HUES64 (cell line): Measurements from ENCODE around the gene DYNC1I1. TPM values are rescaled to one million over a fixed set of nuclear protein-coding genes. Genes with fewer than 3 reads are reported as not detected.

Experiments used
- H3K27ac ChIP-seq: 2 replicates; pipeline ENCODE4 v1.7.0; 2013; ENCODE audit warnings: low read depth, low read length, inconsistent platforms
- H3K27me3 ChIP-seq: 2 replicates; pipeline ENCODE4 v1.6.1; 2013; ENCODE audit warnings: mild to moderate bottlenecking, low read length; ENCODE audit not compliant: insufficient read depth
- H3K36me3 ChIP-seq: 2 replicates; pipeline ENCODE4 v1.6.1; 2013; ENCODE audit warnings: mild to moderate bottlenecking, low read length; ENCODE audit not compliant: insufficient read depth
- H3K4me1 ChIP-seq: 2 replicates; pipeline ENCODE4 v1.6.1; 2013; ENCODE audit warnings: mild to moderate bottlenecking, low read length, moderate library complexity; ENCODE audit not compliant: insufficient read depth
- H3K4me3 ChIP-seq: 2 replicates; pipeline ENCODE4 v1.5.1; 2013; ENCODE audit warnings: mild to moderate bottlenecking, low read length, moderate library complexity
- H3K9ac ChIP-seq: 2 replicates; pipeline ENCODE4 v1.6.1; 2013; ENCODE audit warnings: mild to moderate bottlenecking, low read depth, low read length
- H3K9me3 ChIP-seq: 2 replicates; pipeline ENCODE4 v1.6.1; 2013; ENCODE audit warnings: low read depth, low read length; ENCODE audit not compliant: insufficient read depth
- WGBS: fragments of 150-250, 120-280 bp; methylation state at CpG from one replicate; pipeline ENCODE4 v1.1.7; 2013; ENCODE audit warnings: missing lambda C conversion rate; 5-methylcytosine and 5-hydroxymethylcytosine counted together
- polyA plus RNA-seq, 2 experiments: library from polyadenylated mRNA; stranded (reverse); fragments of 50-300 nt; gene quantifications; one replicate each; pipeline ENCODE4 v1.2.3, GENCODE V29; 2013

The DYNC1I1 gene
- 0.90 TPM for polyA plus RNA-seq (2013, experiment 1 of 2)
- 2.0 TPM for polyA plus RNA-seq (2013, experiment 2 of 2)

- Histone ChIP-seq H3K4me3 (peak within 1 kb of the TSS; percentile 59), H3K9me3 (no peaks in the 10 kb centered on the region), H3K9ac (no peak within 1 kb of the TSS), H3K36me3 (no peaks in the 10 kb centered on the region), H3K4me1 (peaks cover 15% of the 10 kb centered on the region), H3K27ac (no peak within 1 kb of the TSS), H3K27me3 (peaks cover 44% of the 10 kb centered on the region)
- WGBS, result 1% methylated on average over 49 of the region's 49 CpGs
These were observed at the start of gene DYNC1I1 for GRCh38 chr7:95772298-95772770. DYNC1I1 (plus strand) TSS chr7:95772554; CDS start chr7:95804730, 32,176 bp downstream.

GRCh38 chr7:95723583-95724180 is 48.7 kb upstream of the DYNC1I1 start:
- Histone ChIP-seq H3K9me3 (no peaks in the 10 kb centered on the region), H3K4me1 (no peaks in the 10 kb centered on the region)
- 0% methylated on average over 1 of the region's 2 CpGs for WGBS

GRCh38 chr7:95725205-95725604 is 47.1 kb upstream of the DYNC1I1 start:
- no peaks in the 10 kb centered on the region for H3K27me3 ChIP-seq
- H3K9ac ChIP-seq, result no peak overlapping the region
- H3K4me3 ChIP-seq, result no peak overlapping the region
- no peaks in the 10 kb centered on the region for H3K36me3 ChIP-seq
- no peak overlapping the region for H3K27ac ChIP-seq
- WGBS, result 84% methylated on average over 1 of the region's 1 CpG
- H3K9me3 ChIP-seq, result no peaks in the 10 kb centered on the region
- H3K4me1 ChIP-seq, result no peaks in the 10 kb centered on the region

More at GRCh38 chr7:95723583-95724180, 48.7 kb upstream of the DYNC1I1 start:
- Histone ChIP-seq H3K36me3 (no peaks in the 10 kb centered on the region), H3K27me3 (no peaks in the 10 kb centered on the region), H3K9ac (no peak overlapping the region), H3K27ac (no peak overlapping the region), H3K4me3 (no peak overlapping the region)

DNA sequence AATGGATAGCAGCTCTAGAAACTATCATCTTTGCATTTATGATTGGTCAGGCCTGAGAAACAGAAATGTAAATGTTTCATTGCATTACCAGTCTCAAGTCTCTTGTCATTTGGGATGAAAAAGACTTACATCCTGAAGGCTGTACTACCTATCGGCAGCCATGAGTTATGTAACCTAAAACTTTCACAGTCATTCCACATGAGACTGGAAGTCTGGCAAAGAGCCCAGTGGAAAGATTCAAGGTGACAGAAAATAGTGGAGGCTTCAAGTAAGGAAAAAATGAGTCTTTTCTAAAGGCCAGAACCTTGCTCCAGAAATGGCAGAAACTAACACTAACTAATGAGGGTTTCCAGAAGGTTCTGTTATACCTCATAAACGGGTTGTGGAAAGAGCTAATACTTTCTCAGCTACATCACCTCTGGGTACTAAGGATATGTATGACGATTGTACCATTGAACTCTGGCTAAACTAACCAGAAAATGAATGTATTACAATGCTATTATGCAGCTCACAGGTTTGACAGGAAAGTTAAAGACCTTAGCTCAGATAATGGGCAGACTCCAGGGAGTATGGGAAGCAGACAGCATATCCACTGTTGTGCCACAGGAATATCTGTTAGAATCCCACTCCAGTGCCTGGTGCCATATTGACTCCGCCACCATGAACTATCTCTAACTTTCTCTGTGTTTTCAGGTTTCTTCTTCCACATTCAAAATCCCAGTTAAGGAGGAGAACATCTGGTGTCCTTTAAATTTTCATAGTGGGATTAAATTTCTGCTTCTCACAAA is 41.7 kb upstream of the DYNC1I1 start:
- no peak overlapping the region for H3K27ac ChIP-seq
- no peak overlapping the region for H3K9ac ChIP-seq
- no peaks in the 10 kb centered on the region for H3K9me3 ChIP-seq
- H3K4me1 ChIP-seq, result no peaks in the 10 kb centered on the region
- H3K36me3 ChIP-seq, result no peaks in the 10 kb centered on the region
- no peaks in the 10 kb centered on the region for H3K27me3 ChIP-seq
- WGBS, result 95% methylated on average over 3 of the region's 4 CpGs
- no peak overlapping the region for H3K4me3 ChIP-seq

- no peaks in the 10 kb centered on the region for H3K9me3 ChIP-seq
- no peak overlapping the region for H3K27ac ChIP-seq
- 83% methylated on average over 3 of the region's 3 CpGs for WGBS
- no peaks in the 10 kb centered on the region for H3K4me1 ChIP-seq
- no peak overlapping the region for H3K9ac ChIP-seq
- H3K36me3 ChIP-seq, result no peaks in the 10 kb centered on the region
- no peak overlapping the region for H3K4me3 ChIP-seq
- no peaks in the 10 kb centered on the region for H3K27me3 ChIP-seq
These were observed 35.7 kb upstream of the DYNC1I1 start for GRCh38 chr7:95736635-95737034.

GRCh38 chr7:95737828-95738505 is 34.4 kb upstream of the DYNC1I1 start:
- Histone ChIP-seq H3K4me1 (no peaks in the 10 kb centered on the region), H3K9me3 (no peaks in the 10 kb centered on the region), H3K27me3 (no peaks in the 10 kb centered on the region), H3K4me3 (no peak overlapping the region), H3K27ac (no peak overlapping the region), H3K9ac (no peak overlapping the region), H3K36me3 (no peaks in the 10 kb centered on the region)
- WGBS, result 90% methylated on average over 3 of the region's 3 CpGs

GRCh38 chr7:95749044-95749443 is 23.3 kb upstream of the DYNC1I1 start:
- Histone ChIP-seq H3K27me3 (no peaks in the 10 kb centered on the region; the same call in 1 of the 2 replicates), H3K4me3 (no peak overlapping the region), H3K9me3 (no peaks in the 10 kb centered on the region), H3K9ac (no peak overlapping the region), H3K27ac (no peak overlapping the region), H3K36me3 (no peaks in the 10 kb centered on the region), H3K4me1 (no peaks in the 10 kb centered on the region)
- no CpG with 5 or more reads among the region's 3 CpGs for WGBS

DNA sequence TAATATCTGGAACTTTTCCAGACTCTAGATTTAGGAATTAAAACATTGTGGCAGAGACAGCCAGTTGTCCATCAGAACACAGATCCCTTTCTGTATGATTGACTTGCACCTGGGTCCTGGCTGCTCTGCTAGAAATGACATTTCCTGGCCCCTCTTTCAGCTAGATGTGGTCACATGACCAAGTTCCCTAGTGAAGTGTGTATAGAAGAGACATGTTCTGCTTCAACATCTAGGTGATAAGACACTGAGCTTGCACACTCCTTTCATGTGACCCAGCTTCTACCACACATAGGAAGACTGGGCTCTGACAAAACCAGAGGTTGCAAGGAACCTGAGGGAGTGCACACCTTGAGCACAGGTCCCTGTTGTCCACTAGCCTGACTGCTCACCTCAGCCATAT is 22.8 kb upstream of the DYNC1I1 start:
- H3K4me1 ChIP-seq, result no peaks in the 10 kb centered on the region
- H3K27me3 ChIP-seq, result no peaks in the 10 kb centered on the region; the same call in 1 of the 2 replicates
- no peak overlapping the region for H3K27ac ChIP-seq
- H3K36me3 ChIP-seq, result no peaks in the 10 kb centered on the region
- no peak overlapping the region for H3K9ac ChIP-seq
- no peaks in the 10 kb centered on the region for H3K9me3 ChIP-seq
- no peak overlapping the region for H3K4me3 ChIP-seq

GRCh38 chr7:95753440-95753839 is 18.9 kb upstream of the DYNC1I1 start:
- H3K4me3 ChIP-seq, result no peak overlapping the region
- H3K27ac ChIP-seq, result no peak overlapping the region
- H3K27me3 ChIP-seq, result no peaks in the 10 kb centered on the region
- H3K36me3 ChIP-seq, result no peaks in the 10 kb centered on the region
- H3K9ac ChIP-seq, result no peak overlapping the region
- no peaks in the 10 kb centered on the region for H3K9me3 ChIP-seq
- H3K4me1 ChIP-seq, result no peaks in the 10 kb centered on the region

GRCh38 chr7:95755277-95755934 is 16.9 kb upstream of the DYNC1I1 start:
- Histone ChIP-seq H3K27ac (no peak overlapping the region), H3K27me3 (no peaks in the 10 kb centered on the region), H3K9me3 (no peaks in the 10 kb centered on the region), H3K36me3 (no peaks in the 10 kb centered on the region), H3K9ac (no peak overlapping the region), H3K4me3 (no peak overlapping the region), H3K4me1 (no peaks in the 10 kb centered on the region)
- WGBS, result 83% methylated on average over 5 of the region's 6 CpGs

GRCh38 chr7:95758187-95758586 is 14.2 kb upstream of the DYNC1I1 start:
- WGBS, result 78% methylated on average over 2 of the region's 3 CpGs
- H3K4me3 ChIP-seq, result no peak overlapping the region
- no peak overlapping the region for H3K27ac ChIP-seq
- no peaks in the 10 kb centered on the region for H3K36me3 ChIP-seq
- H3K9me3 ChIP-seq, result no peaks in the 10 kb centered on the region
- no peaks in the 10 kb centered on the region for H3K27me3 ChIP-seq
- H3K4me1 ChIP-seq, result no peaks in the 10 kb centered on the region
- no peak overlapping the region for H3K9ac ChIP-seq
